DND-41 (cell line): ENCODE data around the gene ADAMTS12.

Source experiments
- ATAC-seq: fragments of 200-7000 bp; cut with Tn5 transposase; 3 replicates; pipeline ENCODE4 v1.9.1; 2021; ENCODE audit warnings: low read depth; ENCODE audit not compliant: insufficient read depth
- DNase-seq: peaks from one replicate; pipeline ENCODE4 v3.0.0-alpha.2; 2020
- H2AFZ ChIP-seq: 2 replicates; pipeline ENCODE4 v1.6.0; 2012; ENCODE audit warnings: low read depth, low read length
- H3K27ac ChIP-seq: 2 replicates; pipeline ENCODE4 v1.5.1; 2012; ENCODE audit warnings: low read length, inconsistent platforms
- H3K27me3 ChIP-seq: fragments of 200-600 bp; sonication (generic); 2 replicates; pipeline ENCODE4 v1.6.0; 2012; ENCODE audit warnings: low read length, mild to moderate bottlenecking, inconsistent platforms; ENCODE audit not compliant: insufficient read depth, poor library complexity
- H3K36me3 ChIP-seq: 2 replicates; pipeline ENCODE4 v1.5.1; 2012; ENCODE audit warnings: low read length, inconsistent platforms; ENCODE audit not compliant: insufficient read depth
- H3K4me1 ChIP-seq: 2 replicates; pipeline ENCODE4 v1.5.1; 2012; ENCODE audit warnings: mild to moderate bottlenecking, low read length; ENCODE audit not compliant: insufficient read depth
- H3K4me2 ChIP-seq: 2 replicates; pipeline ENCODE4 v1.6.0; 2012; ENCODE audit warnings: mild to moderate bottlenecking, moderate library complexity, low read length, inconsistent platforms; ENCODE audit not compliant: insufficient read depth
- H3K4me3 ChIP-seq, 2 experiments: fragments of 200-600 bp in 1 of 2; shearing (Covaris generic) in 1 of 2; 2 replicates each; pipeline ENCODE4 v1.5.1; 2012 to 2016; ENCODE audit warnings: inconsistent platforms in 2 of 2, low read length in 2 of 2, mild to moderate bottlenecking in 2 of 2, low read depth in 1 of 2, moderate library complexity in 1 of 2
- H3K79me2 ChIP-seq: 2 replicates; pipeline ENCODE4 v1.6.0; 2012; ENCODE audit warnings: low read length, inconsistent platforms; ENCODE audit not compliant: insufficient read depth
- H3K9ac ChIP-seq: 2 replicates; pipeline ENCODE4 v1.6.0; 2012; ENCODE audit warnings: low read depth, mild to moderate bottlenecking, inconsistent platforms, low read length, moderate library complexity
- H3K9me3 ChIP-seq: 2 replicates; pipeline ENCODE4 v1.5.1; 2012; ENCODE audit warnings: low read length, moderate library complexity, mild to moderate bottlenecking, inconsistent platforms; ENCODE audit not compliant: insufficient read depth, severe bottlenecking
- H4K20me1 ChIP-seq: 2 replicates; pipeline ENCODE4 v1.6.0; 2012; ENCODE audit warnings: low read length; ENCODE audit not compliant: insufficient read depth
- CTCF ChIP-seq: IDR thresholded peaks from 2 replicates; pipeline ENCODE4 v1.5.1; 2012; ENCODE audit warnings: borderline replicate concordance, low read length, moderate library complexity, mild to moderate bottlenecking; ENCODE audit not compliant: poor library complexity, severe bottlenecking; ENCODE audit errors: extremely low read depth
- EZH2 ChIP-seq: IDR thresholded peaks from 3 replicates; pipeline ENCODE4 v1.6.1; 2012; ENCODE audit warnings: borderline replicate concordance, low read depth, mild to moderate bottlenecking, moderate library complexity, low read length, inconsistent platforms; ENCODE audit not compliant: severe bottlenecking

The ADAMTS12 gene

GRCh38 chr5:33712664-33713063, 179.1 kb downstream of the ADAMTS12 start:
- TF ChIP-seq EZH2: no peak
- TF ChIP-seq CTCF: no peak
- DNase-seq: no peak
- Histone ChIP-seq H3K4me3 (no peak overlapping the region), H2AFZ (no peak overlapping the region), H3K36me3 (no peaks in the 10 kb centered on the region), H3K4me1 (no peaks in the 10 kb centered on the region), H3K27me3 (no peaks in the 10 kb centered on the region), H3K79me2 (no peaks in the 10 kb centered on the region), H3K9ac (no peak overlapping the region), H3K27ac (no peak overlapping the region), H4K20me1 (no peaks in the 10 kb centered on the region), H3K4me2 (no peak overlapping the region), H3K9me3 (peaks cover 5% of the 10 kb centered on the region)
- ATAC-seq: no peak

- Histone ChIP-seq H3K79me2 (no peaks in the 10 kb centered on the region), H3K4me1 (no peaks in the 10 kb centered on the region), H3K27me3 (no peaks in the 10 kb centered on the region), H4K20me1 (no peaks in the 10 kb centered on the region), H3K27ac (no peak overlapping the region), H3K9me3 (peaks cover 5% of the 10 kb centered on the region), H3K36me3 (no peaks in the 10 kb centered on the region), H3K4me3 (no peak overlapping the region), H3K4me2 (no peak overlapping the region), H3K9ac (no peak overlapping the region), H2AFZ (no peak overlapping the region)
- DNase-seq (no peak), ATAC-seq (no peak)
- TF ChIP-seq CTCF (no peak), EZH2 (no peak)
Observed at GRCh38 chr5:33711094-33711679, 180.6 kb downstream of the ADAMTS12 start.

- H3K27me3 ChIP-seq: no peaks in the 10 kb centered on the region
- H3K79me2 ChIP-seq: no peaks in the 10 kb centered on the region
- ATAC-seq: no peak
- H3K9me3 ChIP-seq: no peaks in the 10 kb centered on the region
- TF ChIP-seq CTCF (no peak), EZH2 (no peak)
- no peaks in the 10 kb centered on the region for H3K4me1 ChIP-seq
- no peak for DNase-seq
- H4K20me1 ChIP-seq: no peaks in the 10 kb centered on the region
- no peak overlapping the region for H3K4me2 ChIP-seq
- no peaks in the 10 kb centered on the region for H3K36me3 ChIP-seq
- H3K4me3 ChIP-seq: no peak overlapping the region
- no peak overlapping the region for H2AFZ ChIP-seq
- no peak overlapping the region for H3K9ac ChIP-seq
- no peak overlapping the region for H3K27ac ChIP-seq
Observed at GRCh38 chr5:33702867-33703266, 188.9 kb downstream of the ADAMTS12 start.

- no peak overlapping the region for H3K9ac ChIP-seq
- no peaks in the 10 kb centered on the region for H3K4me1 ChIP-seq
- H3K79me2 ChIP-seq: no peaks in the 10 kb centered on the region
- no peaks in the 10 kb centered on the region for H3K9me3 ChIP-seq
- H2AFZ ChIP-seq: no peak overlapping the region
- no peak overlapping the region for H3K4me3 ChIP-seq
- DNase-seq (no peak), ATAC-seq (no peak)
- no peak overlapping the region for H3K4me2 ChIP-seq
- H4K20me1 ChIP-seq: no peaks in the 10 kb centered on the region
- no peak for TF ChIP-seq EZH2
- no peak for TF ChIP-seq CTCF
- H3K27ac ChIP-seq: no peak overlapping the region
- H3K27me3 ChIP-seq: no peaks in the 10 kb centered on the region
- H3K36me3 ChIP-seq: no peaks in the 10 kb centered on the region
Observed at GRCh38 chr5:33701951-33702350, 189.8 kb downstream of the ADAMTS12 start.
